Measurements from ENCODE around the gene NAALAD2. TPM values are rescaled to one million over a fixed set of nuclear protein-coding genes. Genes with fewer than 3 reads are reported as not detected.

Gene NAALAD2
- total and polyA plus RNA-seq, 2 experiments from 2014 or later: 3.4 to 4.3 TPM

GRCh38 chr11:90171359-90171758 lies 36.9 kb downstream of the NAALAD2 start:
- Histone ChIP-seq H3K4me2 (no peak overlapping the region), H3K4me1 (ENCODE audit: insufficient read depth) (no peaks in the 10 kb centered on the region), H3K4me3 (no peak overlapping the region), H2AFZ (no peak overlapping the region), H3K27ac (ENCODE audit: low read depth) (no peak overlapping the region), H4K20me1 (replicated peaks; ENCODE audit: insufficient read depth) (0 out of 2 replicates have a peak, but pooled peaks cover 2% of the 10 kb centered on the region), H3K79me2 (replicated peaks; ENCODE audit: insufficient read depth) (no peaks in the 10 kb centered on the region), H3K9me2 (ENCODE audit: insufficient read depth) (no peaks in the 10 kb centered on the region), H3K27me3 (ENCODE audit: insufficient read depth) (no peaks in the 10 kb centered on the region), H3K36me3 (ENCODE audit: insufficient read depth) (no peaks in the 10 kb centered on the region), H3F3A (replicated peaks; ENCODE audit: low read depth) (no peaks in the 10 kb centered on the region)
- Mint-ChIP-seq H3K27ac (peak overlapping the region; percentile 20; the same call in 1 of the 2 replicates), H3K27me3 (ENCODE audit: insufficient read depth, low read depth, poor library complexity) (peaks cover 2% of the 10 kb centered on the region), H3K9me3 (no peaks in the 10 kb centered on the region), H3K4me3 (no peak overlapping the region), H3K4me1 (no peaks in the 10 kb centered on the region), H3K36me3 (ENCODE audit: low read depth) (peaks cover 7% of the 10 kb centered on the region; the same call in 2 of the 3 replicates)
- DNase-seq (ENCODE audit: low spot score): no peak
- no peak for ATAC-seq
- TF ChIP-seq CREB1 (CRISPR knock-in tag; IDR thresholded peaks at IDR 0.05; ENCODE audit: low read depth): no peak
- TF ChIP-seq, protein P1, sequence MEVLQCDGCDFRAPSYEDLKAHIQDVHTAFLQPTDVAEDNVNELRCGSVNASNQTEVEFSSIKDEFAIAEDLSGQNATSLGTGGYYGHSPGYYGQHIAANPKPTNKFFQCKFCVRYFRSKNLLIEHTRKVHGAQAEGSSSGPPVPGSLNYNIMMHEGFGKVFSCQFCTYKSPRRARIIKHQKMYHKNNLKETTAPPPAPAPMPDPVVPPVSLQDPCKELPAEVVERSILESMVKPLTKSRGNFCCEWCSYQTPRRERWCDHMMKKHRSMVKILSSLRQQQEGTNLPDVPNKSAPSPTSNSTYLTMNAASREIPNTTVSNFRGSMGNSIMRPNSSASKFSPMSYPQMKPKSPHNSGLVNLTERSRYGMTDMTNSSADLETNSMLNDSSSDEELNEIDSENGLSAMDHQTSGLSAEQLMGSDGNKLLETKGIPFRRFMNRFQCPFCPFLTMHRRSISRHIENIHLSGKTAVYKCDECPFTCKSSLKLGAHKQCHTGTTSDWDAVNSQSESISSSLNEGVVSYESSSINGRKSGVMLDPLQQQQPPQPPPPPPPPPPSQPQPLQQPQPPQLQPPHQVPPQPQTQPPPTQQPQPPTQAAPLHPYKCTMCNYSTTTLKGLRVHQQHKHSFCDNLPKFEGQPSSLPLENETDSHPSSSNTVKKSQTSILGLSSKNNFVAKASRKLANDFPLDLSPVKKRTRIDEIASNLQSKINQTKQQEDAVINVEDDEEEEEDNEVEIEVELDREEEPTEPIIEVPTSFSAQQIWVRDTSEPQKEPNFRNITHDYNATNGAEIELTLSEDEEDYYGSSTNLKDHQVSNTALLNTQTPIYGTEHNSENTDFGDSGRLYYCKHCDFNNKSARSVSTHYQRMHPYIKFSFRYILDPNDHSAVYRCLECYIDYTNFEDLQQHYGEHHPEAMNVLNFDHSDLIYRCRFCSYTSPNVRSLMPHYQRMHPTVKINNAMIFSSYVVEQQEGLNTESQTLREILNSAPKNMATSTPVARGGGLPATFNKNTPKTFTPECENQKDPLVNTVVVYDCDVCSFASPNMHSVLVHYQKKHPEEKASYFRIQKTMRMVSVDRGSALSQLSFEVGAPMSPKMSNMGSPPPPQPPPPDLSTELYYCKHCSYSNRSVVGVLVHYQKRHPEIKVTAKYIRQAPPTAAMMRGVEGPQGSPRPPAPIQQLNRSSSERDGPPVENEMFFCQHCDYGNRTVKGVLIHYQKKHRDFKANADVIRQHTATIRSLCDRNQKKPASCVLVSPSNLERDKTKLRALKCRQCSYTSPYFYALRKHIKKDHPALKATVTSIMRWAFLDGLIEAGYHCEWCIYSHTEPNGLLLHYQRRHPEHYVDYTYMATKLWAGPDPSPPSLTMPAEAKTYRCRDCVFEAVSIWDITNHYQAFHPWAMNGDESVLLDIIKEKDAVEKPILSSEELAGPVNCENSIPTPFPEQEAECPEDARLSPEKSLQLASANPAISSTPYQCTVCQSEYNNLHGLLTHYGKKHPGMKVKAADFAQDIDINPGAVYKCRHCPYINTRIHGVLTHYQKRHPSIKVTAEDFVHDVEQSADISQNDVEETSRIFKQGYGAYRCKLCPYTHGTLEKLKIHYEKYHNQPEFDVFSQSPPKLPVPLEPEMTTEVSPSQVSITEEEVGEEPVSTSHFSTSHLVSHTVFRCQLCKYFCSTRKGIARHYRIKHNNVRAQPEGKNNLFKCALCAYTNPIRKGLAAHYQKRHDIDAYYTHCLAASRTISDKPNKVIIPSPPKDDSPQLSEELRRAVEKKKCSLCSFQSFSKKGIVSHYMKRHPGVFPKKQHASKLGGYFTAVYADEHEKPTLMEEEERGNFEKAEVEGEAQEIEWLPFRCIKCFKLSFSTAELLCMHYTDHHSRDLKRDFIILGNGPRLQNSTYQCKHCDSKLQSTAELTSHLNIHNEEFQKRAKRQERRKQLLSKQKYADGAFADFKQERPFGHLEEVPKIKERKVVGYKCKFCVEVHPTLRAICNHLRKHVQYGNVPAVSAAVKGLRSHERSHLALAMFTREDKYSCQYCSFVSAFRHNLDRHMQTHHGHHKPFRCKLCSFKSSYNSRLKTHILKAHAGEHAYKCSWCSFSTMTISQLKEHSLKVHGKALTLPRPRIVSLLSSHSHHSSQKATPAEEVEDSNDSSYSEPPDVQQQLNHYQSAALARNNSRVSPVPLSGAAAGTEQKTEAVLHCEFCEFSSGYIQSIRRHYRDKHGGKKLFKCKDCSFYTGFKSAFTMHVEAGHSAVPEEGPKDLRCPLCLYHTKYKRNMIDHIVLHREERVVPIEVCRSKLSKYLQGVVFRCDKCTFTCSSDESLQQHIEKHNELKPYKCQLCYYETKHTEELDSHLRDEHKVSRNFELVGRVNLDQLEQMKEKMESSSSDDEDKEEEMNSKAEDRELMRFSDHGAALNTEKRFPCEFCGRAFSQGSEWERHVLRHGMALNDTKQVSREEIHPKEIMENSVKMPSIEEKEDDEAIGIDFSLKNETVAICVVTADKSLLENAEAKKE (CRISPR knock-in tag; IDR thresholded peaks at IDR 0.05): no peak
- no peak for TF ChIP-seq ZNF331 (CRISPR knock-in tag; IDR thresholded peaks at IDR 0.05; ENCODE audit: low read depth)
- no peak for TF ChIP-seq JUNB (IDR thresholded peaks at IDR 0.05; ENCODE audit: unreplicated experiment)
- TF ChIP-seq ZNF114 (CRISPR knock-in tag; IDR thresholded peaks at IDR 0.05): no peak
- TF ChIP-seq NANOG (IDR thresholded peaks at IDR 0.05; ENCODE audit: borderline replicate concordance): no peak

- no peaks in the 10 kb centered on the region for H3K9me2 ChIP-seq (ENCODE audit: insufficient read depth)
- no peak overlapping the region for H3K4me3 ChIP-seq
- no peaks in the 10 kb centered on the region for H3K4me1 ChIP-seq (ENCODE audit: insufficient read depth)
- H3K27me3 ChIP-seq (ENCODE audit: insufficient read depth): no peaks in the 10 kb centered on the region
- no peaks in the 10 kb centered on the region for H3K4me1 Mint-ChIP-seq
- H3K27me3 Mint-ChIP-seq (ENCODE audit: insufficient read depth, low read depth, poor library complexity): no peaks in the 10 kb centered on the region
- H3K4me2 ChIP-seq: no peak overlapping the region
- H3K36me3 Mint-ChIP-seq (ENCODE audit: low read depth): no peaks in the 10 kb centered on the region
- H3K4me3 Mint-ChIP-seq: no peak overlapping the region
- no peaks in the 10 kb centered on the region for H3K79me2 ChIP-seq (replicated peaks; ENCODE audit: insufficient read depth)
- H3F3A ChIP-seq (replicated peaks; ENCODE audit: low read depth): no peaks in the 10 kb centered on the region
- no peak overlapping the region for H2AFZ ChIP-seq
- H4K20me1 ChIP-seq (replicated peaks; ENCODE audit: insufficient read depth): 0 out of 2 replicates have a peak, but pooled peaks cover 2% of the 10 kb centered on the region
- no peaks in the 10 kb centered on the region for H3K36me3 ChIP-seq (ENCODE audit: insufficient read depth)
- no peak overlapping the region for H3K27ac ChIP-seq (ENCODE audit: low read depth)
- H3K27ac Mint-ChIP-seq: no peak overlapping the region
- H3K9me3 Mint-ChIP-seq: no peaks in the 10 kb centered on the region
- ATAC-seq (no peak), DNase-seq (ENCODE audit: low spot score) (no peak)
- TF ChIP-seq, protein P2, sequence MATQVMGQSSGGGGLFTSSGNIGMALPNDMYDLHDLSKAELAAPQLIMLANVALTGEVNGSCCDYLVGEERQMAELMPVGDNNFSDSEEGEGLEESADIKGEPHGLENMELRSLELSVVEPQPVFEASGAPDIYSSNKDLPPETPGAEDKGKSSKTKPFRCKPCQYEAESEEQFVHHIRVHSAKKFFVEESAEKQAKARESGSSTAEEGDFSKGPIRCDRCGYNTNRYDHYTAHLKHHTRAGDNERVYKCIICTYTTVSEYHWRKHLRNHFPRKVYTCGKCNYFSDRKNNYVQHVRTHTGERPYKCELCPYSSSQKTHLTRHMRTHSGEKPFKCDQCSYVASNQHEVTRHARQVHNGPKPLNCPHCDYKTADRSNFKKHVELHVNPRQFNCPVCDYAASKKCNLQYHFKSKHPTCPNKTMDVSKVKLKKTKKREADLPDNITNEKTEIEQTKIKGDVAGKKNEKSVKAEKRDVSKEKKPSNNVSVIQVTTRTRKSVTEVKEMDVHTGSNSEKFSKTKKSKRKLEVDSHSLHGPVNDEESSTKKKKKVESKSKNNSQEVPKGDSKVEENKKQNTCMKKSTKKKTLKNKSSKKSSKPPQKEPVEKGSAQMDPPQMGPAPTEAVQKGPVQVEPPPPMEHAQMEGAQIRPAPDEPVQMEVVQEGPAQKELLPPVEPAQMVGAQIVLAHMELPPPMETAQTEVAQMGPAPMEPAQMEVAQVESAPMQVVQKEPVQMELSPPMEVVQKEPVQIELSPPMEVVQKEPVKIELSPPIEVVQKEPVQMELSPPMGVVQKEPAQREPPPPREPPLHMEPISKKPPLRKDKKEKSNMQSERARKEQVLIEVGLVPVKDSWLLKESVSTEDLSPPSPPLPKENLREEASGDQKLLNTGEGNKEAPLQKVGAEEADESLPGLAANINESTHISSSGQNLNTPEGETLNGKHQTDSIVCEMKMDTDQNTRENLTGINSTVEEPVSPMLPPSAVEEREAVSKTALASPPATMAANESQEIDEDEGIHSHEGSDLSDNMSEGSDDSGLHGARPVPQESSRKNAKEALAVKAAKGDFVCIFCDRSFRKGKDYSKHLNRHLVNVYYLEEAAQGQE (IDR thresholded peaks at IDR 0.05; ENCODE audit: unreplicated experiment): no peak
- TF ChIP-seq JUNB (IDR thresholded peaks at IDR 0.05; ENCODE audit: unreplicated experiment) (no peak), STAT1 (IDR thresholded peaks at IDR 0.05; ENCODE audit: unreplicated experiment) (no peak)
- TF ChIP-seq, protein P3, sequence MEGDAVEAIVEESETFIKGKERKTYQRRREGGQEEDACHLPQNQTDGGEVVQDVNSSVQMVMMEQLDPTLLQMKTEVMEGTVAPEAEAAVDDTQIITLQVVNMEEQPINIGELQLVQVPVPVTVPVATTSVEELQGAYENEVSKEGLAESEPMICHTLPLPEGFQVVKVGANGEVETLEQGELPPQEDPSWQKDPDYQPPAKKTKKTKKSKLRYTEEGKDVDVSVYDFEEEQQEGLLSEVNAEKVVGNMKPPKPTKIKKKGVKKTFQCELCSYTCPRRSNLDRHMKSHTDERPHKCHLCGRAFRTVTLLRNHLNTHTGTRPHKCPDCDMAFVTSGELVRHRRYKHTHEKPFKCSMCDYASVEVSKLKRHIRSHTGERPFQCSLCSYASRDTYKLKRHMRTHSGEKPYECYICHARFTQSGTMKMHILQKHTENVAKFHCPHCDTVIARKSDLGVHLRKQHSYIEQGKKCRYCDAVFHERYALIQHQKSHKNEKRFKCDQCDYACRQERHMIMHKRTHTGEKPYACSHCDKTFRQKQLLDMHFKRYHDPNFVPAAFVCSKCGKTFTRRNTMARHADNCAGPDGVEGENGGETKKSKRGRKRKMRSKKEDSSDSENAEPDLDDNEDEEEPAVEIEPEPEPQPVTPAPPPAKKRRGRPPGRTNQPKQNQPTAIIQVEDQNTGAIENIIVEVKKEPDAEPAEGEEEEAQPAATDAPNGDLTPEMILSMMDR (conservative IDR thresholded peaks at IDR 0.05; ENCODE audit: low read depth in 2 of 2): no peak
Observed at GRCh38 chr11:90176069-90176468, 41.6 kb downstream of the NAALAD2 start.
